ENCODE data around the gene STARD9.

STARD9 gene

DNA sequence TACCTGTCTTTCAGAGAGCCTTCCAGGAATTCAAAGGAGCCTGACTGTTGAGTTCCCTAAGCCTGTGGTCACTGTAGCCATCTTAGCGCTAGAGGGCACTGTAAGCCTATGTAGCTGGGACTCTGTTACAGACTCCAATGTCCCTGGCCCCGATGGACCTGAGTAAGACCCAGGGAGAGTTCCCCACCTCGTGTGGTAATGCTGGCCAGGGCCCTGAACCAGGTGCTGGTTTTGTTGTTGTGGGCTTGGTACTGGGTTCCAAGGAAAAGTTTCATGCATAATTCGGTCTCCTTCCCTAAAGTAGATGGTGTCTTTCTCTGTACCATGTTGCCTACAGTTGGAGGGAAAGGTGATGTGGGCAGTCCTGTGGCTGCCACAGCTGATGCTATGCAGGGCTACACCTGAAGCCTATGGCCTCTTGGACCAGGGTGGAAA is 129.1 kb downstream of the STARD9 start:
- peak; percentile 37 to 64 for DNase-seq

DNA sequence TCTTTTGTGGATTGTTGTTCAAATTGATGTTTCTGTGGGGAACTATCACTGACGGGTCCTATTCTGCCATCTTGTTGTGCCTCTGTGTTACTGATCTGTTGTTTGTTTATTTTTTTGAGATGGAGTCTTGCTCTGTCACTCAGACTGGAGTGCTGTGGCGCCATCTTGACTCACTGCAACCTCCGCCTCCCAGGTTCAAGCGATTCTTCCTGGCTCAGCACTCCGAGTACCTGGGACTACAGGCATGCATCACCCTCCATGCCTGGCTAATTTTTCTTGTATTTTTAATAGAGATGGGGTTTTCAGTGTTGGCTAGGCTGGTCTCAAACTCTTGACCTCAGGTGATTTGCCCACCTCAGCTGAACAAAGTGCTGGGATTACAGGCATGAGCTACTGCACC is 129.9 kb downstream of the STARD9 start:
- DNase-seq = no peak

DNA sequence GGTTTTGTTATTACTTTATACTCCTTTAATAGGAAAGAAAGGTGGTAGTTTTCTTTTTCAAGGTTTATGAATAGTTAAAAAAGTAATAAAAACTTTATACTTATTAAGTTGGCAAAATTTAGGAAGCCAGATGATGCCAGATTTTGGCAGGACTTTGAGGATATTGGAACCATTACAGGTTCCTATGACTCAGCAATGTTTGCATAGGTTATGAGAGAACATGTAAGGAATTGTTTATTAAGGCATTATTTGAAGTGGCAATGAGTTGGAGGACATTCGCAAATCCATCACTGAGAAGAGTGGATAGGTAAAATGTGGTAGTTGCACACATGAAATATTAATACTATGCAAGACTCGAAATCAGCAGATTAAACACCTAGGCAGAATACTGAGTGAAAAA is 131.7 kb downstream of the STARD9 start:
- no peak for DNase-seq

DNA sequence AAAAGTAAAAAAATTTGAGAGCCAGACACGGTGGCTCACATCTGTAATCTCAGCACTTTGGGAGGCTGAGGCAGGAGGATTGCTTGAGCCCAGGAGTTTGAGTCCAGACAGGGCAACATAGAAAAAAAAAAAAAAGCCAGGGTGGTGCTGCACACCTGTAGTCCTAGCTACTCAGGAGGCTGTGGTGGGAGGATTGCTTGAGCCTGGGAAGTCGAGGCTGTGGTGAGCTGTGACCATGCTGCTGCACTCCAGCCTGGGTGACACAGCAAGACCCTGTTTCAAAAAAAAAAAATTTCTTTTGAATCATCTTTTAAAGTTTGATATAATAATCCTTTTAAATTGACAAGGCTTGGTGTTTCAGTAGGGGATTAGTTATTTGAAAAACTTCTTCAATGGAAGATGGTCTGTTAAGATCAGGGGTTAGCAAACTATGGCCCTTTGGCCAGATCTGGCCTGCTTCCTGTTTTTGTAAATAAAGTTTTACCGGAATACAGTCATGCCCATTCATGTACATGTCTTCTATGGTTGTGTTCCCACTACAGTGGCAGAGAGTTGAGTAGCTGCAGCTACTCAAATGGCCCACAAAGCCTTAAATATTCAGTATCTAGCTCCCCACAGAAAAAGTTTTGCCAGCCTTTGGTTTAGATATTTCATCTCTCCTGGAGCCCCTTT is 132.6 kb downstream of the STARD9 start:
- no peak for DNase-seq

DNA sequence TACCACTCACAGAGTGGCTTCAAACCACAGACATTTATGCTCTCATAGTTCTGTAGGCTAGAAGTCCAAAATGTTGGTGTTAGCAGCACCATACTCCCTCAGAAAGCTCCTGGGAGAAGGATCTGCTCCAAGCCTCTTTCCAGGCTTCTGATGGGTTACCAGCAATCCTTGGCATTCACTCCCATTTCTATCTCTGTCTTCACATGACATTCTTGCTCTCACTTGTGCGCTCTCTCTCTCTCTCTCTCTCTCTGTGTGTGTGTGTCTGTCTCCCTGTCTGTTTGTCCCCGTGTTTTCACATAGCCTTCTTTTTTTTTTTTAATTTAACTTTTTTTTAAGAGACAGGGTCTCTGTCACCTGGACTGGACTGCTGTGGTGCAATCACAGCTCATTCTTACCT is 135.3 kb downstream of the STARD9 start:
- no peak for DNase-seq

DNA sequence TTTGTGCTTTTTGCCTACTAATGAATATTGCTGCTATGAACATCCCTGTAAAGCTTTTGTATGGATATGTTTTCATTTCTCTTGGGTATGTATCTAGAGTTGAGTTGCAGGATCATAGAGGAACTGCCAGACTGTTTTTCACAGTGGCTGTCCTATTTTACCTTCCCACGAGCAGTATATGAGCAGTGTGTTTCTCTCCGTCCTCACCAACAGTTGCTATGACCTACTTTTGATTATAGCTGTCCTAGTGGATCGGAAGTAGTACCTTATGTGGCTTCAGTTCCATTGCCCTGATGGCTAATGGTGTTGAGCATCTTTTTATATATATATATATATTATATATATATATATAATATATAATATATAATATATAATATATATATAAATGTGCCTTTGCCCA is 136.3 kb downstream of the STARD9 start:
- DNase-seq = no peak

DNA sequence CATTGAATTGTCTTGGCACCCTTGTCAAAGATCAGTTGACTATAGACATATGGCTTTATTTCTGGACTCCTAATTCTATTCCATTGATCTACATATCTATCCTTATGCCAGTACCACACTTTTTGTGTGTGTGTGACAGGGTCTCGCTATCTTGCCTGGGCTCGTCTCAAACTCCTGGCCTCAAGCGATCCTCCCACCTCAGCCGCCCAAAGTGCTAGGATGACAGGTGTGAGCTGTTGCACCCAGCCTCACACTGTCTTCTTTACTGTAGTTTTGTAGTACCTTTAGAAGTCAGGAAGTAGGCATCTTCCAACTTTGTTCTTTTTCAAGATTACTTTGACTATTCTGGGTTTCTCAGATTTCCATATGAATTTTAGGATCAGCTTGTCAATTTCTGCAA is 137.2 kb downstream of the STARD9 start:
- DNase-seq = no peak

DNA sequence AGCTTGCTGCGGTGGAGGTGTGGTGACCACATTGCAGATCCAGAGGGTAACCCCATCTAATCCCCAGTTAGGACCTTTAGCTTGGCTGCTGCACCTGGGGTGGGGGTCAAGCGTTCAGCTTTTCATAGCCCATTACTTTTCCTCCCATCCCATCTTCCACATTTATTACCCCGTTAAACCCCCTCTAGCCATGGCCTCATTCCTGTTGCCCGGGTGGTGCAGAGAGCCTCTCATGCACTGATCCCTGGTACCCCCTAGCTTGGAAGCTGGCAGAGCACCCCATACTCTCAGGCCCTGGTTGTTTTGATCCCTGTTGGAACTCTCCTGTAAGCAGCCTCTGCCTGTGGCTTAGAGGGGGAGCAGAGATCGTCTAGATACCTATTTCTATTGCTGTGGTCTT is 140.7 kb downstream of the STARD9 start:
- no peak for DNase-seq

DNA sequence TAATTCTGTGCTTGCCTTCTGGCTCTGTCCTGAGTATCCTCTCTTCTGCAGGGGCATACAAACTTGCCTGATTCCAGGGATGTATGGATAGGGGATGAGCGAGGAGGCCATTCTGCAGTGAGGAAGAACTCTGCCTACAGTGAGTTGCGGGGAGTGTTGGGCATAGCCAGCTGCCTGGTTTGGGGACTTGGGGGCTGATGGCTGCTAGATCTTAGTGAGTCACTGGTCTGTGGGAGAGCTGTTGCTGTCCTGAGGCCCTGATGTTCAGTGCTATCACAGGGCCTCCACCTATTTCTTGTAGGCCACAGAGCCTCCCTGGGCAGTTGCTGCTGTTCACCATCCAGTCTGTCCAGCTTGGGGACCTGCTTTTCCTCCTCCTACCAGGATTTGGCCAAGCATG is 141.2 kb downstream of the STARD9 start:
- DNase-seq = no peak

DNA sequence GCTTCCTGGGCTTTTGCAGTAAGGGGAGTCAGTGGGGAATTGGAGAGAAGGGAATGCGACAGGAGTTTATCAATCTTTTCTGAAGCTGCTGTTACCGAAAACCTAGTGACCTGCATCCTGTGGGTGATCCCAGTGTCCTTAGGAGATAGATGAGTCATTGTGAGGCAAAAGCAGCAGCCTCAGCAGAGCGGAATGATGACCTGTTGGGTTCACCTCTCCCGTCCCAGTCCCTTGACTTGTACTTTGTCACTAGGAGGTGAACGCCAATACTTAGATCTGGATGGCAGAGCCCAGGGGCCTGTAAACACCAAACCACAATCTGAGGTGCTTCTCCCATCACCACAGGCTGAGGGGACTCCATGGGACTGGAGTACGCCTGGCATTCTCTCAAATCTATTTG is 143.6 kb downstream of the STARD9 start:
- no peak for DNase-seq

DNA sequence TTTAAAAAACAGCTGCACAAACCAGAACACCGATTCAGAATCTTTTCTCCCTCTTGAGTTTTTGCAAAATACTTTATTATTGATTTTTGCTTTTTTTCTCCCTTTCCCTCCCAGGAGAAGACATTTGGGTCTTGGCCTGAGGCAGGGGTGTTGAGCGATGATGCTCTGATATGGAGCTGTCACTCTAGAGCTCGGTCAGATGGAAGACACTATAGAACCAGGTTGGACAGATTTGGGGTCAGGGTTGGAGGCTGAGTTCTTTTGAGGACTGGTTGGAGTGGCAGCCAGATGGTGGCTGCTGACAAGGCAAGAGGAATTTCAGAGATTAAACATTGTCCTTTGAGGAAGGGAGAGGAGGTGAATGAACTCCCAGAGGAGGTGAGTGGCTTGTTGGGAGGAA is 144.7 kb downstream of the STARD9 start:
- DNase-seq = no peak

DNA sequence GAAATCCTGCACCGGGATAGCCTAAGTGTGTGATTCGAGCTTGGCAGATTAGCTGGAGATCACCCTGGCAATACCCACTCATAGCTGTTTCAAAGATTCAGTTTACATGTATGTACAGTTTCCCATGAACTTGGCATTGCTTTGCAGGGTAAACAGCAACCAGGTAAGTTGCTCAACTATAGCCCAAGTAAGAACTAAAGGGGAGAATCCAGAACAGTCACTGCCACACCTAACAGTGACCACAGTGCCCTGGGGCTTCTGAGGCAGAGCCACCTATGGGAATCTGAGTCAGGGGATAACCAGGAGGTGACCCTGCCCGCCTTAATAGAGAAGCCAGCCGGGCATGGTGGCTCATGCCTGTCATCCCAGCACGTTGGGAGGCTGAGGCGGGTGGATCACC is 145.6 kb downstream of the STARD9 start:
- DNase-seq = no peak

DNA sequence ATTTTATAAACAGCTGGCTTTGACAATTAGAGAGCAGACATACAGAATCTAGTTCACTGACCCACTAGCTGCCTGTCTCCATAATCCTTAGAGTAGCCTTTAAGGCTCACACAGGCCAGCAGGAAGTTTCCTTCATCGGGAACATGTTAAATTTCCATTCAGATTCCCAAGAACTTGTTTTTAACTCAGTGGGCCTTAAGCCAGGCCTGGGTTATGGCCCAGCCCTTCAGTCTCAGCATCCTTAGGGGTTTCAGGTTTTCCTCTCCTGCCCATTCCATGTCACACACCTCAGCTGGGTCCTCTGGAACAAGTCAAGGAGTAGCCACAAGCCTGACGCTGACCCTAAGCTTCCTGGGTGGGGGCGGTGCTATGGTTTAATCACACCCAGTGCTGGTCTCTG is 146.5 kb downstream of the STARD9 start:
- no peak for DNase-seq

DNA sequence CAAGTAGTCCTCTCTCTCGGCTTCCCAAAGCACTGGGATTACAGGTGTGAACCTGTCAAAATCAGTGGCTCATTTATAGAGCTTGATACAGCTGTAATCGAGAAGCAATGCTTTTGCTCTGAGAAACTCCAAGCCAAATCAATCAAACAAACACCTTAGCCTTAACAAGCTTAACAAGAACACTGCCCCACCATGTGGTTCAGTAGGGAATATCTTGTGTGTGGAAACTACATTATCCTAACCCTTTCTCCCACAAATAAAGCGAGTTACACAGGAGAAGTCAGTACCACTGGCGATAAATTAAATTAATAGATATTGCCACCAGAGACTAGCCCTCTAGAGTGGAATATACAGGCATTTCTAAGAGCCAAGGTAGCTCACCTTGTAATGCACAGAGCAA is 147.7 kb downstream of the STARD9 start:
- no peak for DNase-seq

DNA sequence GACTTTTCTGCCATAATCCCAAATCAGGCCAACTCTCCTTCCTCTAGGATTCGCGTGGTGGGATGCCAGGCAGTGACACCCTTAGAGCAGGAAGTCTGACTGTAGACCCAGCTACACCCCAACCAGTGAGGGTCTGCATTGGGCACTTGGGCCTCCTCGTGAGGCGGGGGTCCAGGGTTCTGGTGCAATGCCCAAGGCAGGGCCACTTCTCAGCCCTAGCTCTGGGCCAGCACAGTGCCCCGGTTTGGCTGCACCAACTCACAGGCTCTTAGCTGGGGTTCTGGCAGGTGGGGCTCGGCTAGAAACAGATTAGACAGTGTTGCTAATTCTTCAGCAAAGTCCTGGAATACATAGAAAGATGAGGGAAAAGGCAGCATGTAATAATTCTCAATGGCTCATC is 148.9 kb downstream of the STARD9 start:
- no peak for DNase-seq

DNA sequence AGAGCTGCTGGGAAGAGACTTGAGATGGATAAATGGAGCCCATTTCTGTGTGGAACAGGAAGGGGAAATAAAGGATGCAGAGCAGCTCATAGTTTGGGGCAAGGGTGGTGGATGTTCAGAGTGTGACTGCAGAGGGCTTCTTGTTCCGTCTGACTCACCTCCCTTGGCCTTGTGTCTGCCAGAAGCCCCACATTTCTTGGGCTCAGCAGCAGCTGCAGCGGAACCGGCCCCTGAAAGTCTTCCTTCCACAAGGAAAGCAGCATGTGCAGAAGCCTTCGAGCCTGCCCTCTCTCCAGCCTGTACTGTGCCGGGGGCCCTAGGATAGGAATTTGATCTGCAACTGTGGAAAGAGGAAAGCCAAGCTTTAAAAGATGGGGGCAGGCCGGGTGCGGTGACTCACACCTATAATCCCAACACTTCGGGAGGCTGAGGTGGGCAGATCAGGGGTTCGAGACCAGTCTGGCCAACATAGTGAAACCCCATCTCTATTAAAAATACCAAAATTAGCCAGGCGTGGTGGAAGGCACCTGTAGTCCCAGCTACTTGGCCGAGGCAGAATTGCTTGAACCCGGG is 150.0 kb downstream of the STARD9 start:
- no peak for DNase-seq

DNA sequence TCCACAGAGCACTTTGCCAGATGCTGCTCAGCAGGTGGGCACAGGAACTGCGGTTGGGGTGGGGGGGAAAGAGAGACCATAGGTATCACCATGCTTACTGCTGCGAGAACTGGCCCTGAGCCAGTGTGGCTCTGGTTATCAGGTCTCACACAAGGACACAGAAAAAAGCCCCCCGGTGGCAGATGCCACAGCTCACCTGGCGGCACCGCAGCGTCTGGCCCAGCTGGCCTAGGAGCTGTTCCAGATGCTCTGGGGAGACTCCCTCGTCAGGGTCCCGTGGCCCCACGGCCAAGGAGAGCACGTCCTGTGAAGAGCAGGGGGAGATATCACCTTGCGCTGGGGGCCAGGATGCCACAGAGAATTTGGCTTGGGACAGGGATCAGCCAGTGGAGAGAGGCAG is 150.7 kb downstream of the STARD9 start:
- DNase-seq = no peak

DNA sequence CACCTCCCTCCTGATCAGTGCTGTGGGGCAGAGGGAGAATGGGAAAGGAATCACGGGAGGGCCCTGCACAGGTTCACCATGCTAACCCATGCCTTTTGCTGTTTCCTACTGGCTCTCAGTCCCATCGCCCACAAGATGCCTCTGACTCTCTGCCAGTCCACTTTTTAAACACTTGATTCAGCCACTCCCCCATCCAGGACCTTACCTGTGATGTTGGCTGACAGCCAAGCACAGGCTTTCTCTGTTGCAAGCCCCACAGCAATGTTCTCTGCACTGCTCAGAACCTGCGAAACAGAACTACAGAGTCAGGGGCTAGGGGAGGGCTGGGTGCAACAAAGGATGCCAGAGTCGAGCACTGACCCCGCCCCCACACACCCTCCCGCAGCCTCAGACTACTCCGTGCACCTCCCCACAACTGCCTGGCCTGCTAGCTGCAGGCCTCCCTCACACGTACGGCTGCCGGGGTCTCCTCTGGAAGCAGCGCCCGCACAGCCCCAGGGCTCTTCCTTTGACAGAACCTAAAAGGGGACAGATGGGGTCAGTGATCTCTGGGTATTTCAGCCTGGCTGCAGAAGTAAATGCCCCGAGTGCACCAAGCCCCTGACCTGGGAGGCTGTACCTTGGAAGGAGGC is 152.5 kb downstream of the STARD9 start:
- no peak for DNase-seq

DNA sequence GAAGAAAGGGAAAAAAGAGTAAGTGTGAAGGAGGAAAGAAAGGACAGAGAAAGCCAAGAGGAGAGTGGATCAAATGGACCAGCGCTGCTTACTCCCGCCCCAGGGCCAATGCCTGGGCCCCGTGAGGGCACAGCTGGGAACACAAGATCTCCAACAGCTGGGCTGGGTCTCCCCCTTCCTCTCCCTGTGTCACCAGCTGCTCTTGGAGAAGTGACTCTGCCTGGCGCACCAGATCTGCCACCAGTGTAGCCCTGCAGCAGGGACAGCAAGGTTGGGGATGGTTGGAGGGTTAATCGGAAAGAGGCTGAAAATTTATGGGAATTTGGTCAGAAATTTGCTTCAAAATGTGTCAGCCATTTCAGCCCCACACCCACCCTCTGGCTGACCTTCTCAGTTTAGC is 153.2 kb downstream of the STARD9 start:
- DNase-seq = no peak

DNA sequence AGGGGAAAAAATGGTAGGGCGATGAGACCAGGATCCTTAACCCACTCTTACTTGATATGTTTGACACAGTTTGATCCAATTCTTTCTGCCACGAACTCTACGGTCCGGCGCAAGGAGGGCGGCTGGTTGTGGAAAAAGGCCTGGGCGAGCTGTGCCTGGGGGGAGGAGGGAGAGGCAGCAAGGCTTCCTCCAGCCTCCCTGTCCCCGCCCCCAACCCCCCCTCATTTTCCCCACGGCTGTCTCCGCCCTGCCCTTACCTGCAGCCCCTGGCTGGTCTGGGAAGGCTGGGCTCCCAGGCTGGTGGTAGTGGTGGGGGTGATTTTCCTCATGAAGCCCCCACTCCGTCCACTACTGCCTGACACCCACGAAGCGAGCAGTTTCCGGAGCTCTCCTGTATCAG is 153.6 kb downstream of the STARD9 start:
- DNase-seq = no peak

DNA sequence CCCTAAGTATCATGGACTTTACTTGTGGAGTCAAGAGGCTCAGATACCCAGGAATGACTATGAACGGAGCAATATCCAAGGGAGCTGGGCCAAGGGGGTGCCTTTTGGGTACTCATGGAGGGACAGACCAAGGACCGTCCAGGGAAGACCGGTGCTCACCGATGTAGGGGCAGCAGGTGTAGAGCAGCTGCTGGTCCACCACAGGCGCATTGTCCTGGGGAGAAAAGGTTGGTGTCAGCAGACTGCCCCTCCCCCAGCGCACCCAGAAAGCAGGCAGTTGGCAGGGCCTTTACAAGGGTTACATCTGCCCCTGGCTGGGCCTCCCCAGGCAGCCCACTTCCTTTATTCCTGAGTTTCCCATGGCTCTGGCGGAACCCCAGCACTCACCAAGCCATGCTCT is 154.0 kb downstream of the STARD9 start:
- no peak for DNase-seq

DNA sequence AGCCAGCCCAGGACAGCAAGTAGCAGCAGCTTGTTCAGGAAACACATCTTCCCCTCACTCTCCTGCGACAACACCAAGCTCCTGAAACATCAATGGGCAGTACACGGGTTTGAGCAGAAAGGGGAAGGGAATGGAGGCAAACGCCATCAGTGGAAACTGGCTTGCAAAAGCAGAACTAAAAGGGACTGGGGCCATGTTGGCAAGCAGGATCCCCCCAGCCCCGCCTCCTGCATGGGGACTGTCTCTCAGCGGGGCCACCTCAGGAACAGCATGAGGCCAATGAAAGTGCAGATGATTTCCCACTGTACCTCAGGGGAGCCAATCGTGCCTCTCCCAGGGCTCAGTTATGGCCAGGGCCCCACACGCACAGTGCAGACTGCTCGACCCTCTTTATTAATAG is 154.7 kb downstream of the STARD9 start:
- no peak for DNase-seq

DNA sequence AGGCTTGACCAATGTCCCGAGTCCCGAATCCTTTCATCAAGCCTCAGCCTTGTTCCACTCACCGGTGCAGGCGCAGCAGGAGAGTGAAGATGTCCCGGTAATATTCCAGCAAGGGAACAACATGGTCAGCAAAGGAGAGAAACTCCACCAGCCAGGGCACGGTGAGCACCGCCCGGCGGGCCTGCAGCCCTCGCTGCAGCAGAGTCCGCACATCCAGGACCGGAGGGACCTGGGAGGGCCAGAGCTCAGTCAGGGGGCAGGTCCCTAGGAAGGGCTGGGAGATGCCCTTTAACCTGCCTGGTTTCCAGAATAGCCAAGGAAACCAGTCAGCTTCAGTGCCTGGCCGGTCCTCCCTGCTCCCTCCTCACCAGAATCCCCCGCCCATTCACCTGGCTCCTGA is 155.1 kb downstream of the STARD9 start:
- DNase-seq = no peak

DNA sequence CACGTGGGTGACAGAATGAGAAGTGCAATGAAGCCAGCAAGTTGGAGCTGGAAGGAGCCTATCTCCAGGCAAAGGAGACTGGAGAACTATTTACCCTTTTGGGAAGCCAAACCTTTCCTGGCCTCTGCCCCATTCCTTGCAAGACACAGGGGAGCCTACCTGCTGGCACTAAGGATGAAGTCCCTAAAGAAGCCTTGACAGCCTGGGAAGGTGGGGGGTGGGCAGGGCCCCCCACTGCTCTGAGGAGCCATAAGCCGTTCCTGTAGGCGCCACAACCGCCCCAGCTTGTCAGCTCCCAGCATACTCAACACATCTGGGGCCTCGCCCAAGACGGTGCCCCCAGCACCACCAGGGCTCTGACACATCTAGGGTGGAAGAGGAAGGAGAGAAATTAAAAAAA is 156.1 kb downstream of the STARD9 start:
- no peak for DNase-seq

All from stimulated activated CD4-positive, alpha-beta T cell treated with anti-CD3 and anti-CD28 coated beads, Interleukin-2, amount 100 ng/mL, for 48 hours (primary cell).